ENCODE results near the gene CHI3L2. TPM values are rescaled to one million over a fixed set of nuclear protein-coding genes. Genes with fewer than 3 reads are reported as not detected.

CHI3L2 gene
- polyA plus RNA-seq, 1 donor from 2014 or later, result not detected

- Histone ChIP-seq H3K4me2 (ENCODE audit: low read length) (no peak overlapping the region), H3F3A (ENCODE audit: insufficient read depth, low read length, poor library complexity, severe bottlenecking) (no peaks in the 10 kb centered on the region), H3K36me3 (ENCODE audit: insufficient read depth, low read length) (no peaks in the 10 kb centered on the region), H3K79me2 (replicated peaks; ENCODE audit: insufficient read depth, low read length) (no peaks in the 10 kb centered on the region), H3K27ac (ENCODE audit: low read length) (no peak overlapping the region), H3K27me3 (ENCODE audit: insufficient read depth, low read depth, low read length) (no peaks in the 10 kb centered on the region), H3K9ac (ENCODE audit: low read length) (no peak overlapping the region), H3K9me2 (ENCODE audit: insufficient read depth, low read length) (no peaks in the 10 kb centered on the region), H2AFZ (ENCODE audit: low read depth, low read length) (no peak overlapping the region), H4K20me1 (ENCODE audit: insufficient read depth) (no peaks in the 10 kb centered on the region), H3K9me3 (ENCODE audit: low read length) (no peaks in the 10 kb centered on the region), H3K4me3 (ENCODE audit: low read length) (no peak overlapping the region)
- no peak for TF ChIP-seq REST (IDR thresholded peaks at IDR 0.05; ENCODE audit: borderline replicate concordance)
- no peak for TF ChIP-seq TAF1 (IDR thresholded peaks at IDR 0.05; ENCODE audit: low read depth)
- TF ChIP-seq POLR2AphosphoS5 (IDR thresholded peaks at IDR 0.05), result no peak
- TF ChIP-seq SMC3 (conservative IDR thresholded peaks at IDR 0.05; ENCODE audit: poor library complexity), result no peak
- TF ChIP-seq CTCF (IDR thresholded peaks at IDR 0.05; ENCODE audit: poor library complexity, severe bottlenecking), result no peak
- no peak for TF ChIP-seq EZH2 (IDR thresholded peaks at IDR 0.05; ENCODE audit: borderline replicate concordance, insufficient read depth, low read length, poor library complexity, severe bottlenecking)
- no peak for TF ChIP-seq EP300 (conservative IDR thresholded peaks at IDR 0.05; ENCODE audit: poor library complexity, severe bottlenecking)
- TF ChIP-seq RAD21 (conservative IDR thresholded peaks at IDR 0.05), result no peak
- no peak for TF ChIP-seq MXI1 (conservative IDR thresholded peaks at IDR 0.05; ENCODE audit: poor library complexity, severe bottlenecking)
Observed at GRCh38 chr1:111247125-111247838, 19.8 kb downstream of the CHI3L2 start.

- Histone ChIP-seq H3K9me2 (ENCODE audit: insufficient read depth, low read length) (no peaks in the 10 kb centered on the region), H2AFZ (ENCODE audit: low read depth, low read length) (no peak overlapping the region), H3K9ac (ENCODE audit: low read length) (no peak overlapping the region), H3K4me3 (ENCODE audit: low read length) (no peak overlapping the region), H3K27ac (ENCODE audit: low read length) (no peak overlapping the region), H3K9me3 (ENCODE audit: low read length) (no peaks in the 10 kb centered on the region), H3K27me3 (ENCODE audit: insufficient read depth, low read depth, low read length) (no peaks in the 10 kb centered on the region), H3K36me3 (ENCODE audit: insufficient read depth, low read length) (no peaks in the 10 kb centered on the region), H3F3A (ENCODE audit: insufficient read depth, low read length, poor library complexity, severe bottlenecking) (no peaks in the 10 kb centered on the region), H4K20me1 (ENCODE audit: insufficient read depth) (no peaks in the 10 kb centered on the region), H3K4me2 (ENCODE audit: low read length) (no peak overlapping the region), H3K79me2 (replicated peaks; ENCODE audit: insufficient read depth, low read length) (no peaks in the 10 kb centered on the region)
- TF ChIP-seq EP300 (conservative IDR thresholded peaks at IDR 0.05; ENCODE audit: poor library complexity, severe bottlenecking), result no peak
- TF ChIP-seq SMC3 (conservative IDR thresholded peaks at IDR 0.05; ENCODE audit: poor library complexity), result no peak
- no peak for TF ChIP-seq REST (IDR thresholded peaks at IDR 0.05; ENCODE audit: borderline replicate concordance)
- TF ChIP-seq RAD21 (conservative IDR thresholded peaks at IDR 0.05), result no peak
Observed at GRCh38 chr1:111249960-111250359, 22.4 kb downstream of the CHI3L2 start.
